Superior temporal gyrus (tissue), 1 donor: ENCODE results near the gene WNT8B.
A peak's percentile ranks its signal among the peaks of the same experiment; 100 is the strongest.

Source experiments
- DNase-seq: peaks from one replicate; pipeline ENCODE4 v3.0.0-alpha.2; 2016; ENCODE audit errors: extremely low spot score

The WNT8B gene

DNA sequence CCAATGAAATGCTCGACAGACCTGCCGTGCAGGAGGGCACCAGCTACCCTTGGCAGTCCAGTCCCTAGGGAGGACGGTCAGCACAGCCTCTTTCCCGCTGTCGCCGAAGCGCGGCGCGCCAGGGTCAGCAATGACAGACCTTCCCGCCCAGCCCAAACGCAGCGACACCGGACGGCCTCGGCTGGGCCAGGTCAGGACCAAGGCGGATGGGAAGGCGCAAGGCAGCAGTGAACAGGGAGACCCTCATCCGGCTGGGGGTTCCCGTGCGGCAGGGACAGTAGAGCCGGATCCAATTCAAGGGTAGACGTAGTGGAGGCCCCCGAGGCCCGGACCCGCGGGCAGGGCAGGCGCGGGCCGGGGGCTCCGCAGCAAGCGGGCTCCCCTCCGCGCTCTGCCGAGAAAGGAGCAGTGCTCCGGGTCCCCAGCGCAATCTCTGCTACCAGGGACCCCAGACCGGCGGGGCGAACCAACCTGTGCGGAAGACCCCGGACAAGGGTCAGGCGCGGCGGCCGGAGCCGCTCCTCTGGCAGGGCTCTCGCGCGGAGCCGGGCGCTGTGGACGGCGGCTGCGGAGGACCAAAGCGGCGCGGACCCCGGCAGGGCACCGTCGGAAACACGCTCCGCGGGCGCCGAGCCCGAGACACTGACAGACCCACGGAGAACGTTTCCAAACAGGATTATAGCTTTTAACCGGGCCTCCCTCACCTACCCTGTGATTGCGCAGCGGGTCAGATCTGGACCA, 56.7 kb downstream of the WNT8B start, which contains the start of gene SEC31B:
Gene SEC31B, minus strand, starts transcription at position 551 of the 741 bp plus-strand sequence. CDS start 2,909 bp downstream, outside the sequence.
- peak; percentile 53 for DNase-seq

DNA sequence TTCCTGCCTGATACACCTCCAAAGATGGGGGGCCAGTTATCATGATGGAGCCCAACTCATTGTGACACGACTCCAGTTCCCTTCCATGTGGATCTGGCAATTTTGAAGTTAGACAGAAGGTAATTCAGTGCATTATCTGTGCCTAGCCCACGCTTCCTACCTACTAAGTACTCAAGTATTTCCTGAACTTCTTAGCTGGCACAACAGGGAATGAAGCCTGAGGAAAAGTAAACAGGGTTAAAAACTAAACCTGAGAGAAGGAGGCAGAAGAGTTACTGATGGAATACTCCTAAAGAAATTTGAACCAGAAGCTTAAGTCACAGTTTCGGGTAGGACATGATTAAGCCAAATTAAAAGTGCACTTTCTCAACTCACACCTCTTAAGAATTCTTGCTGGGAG, 58.0 kb downstream of the WNT8B start:
- no peak for DNase-seq

DNA sequence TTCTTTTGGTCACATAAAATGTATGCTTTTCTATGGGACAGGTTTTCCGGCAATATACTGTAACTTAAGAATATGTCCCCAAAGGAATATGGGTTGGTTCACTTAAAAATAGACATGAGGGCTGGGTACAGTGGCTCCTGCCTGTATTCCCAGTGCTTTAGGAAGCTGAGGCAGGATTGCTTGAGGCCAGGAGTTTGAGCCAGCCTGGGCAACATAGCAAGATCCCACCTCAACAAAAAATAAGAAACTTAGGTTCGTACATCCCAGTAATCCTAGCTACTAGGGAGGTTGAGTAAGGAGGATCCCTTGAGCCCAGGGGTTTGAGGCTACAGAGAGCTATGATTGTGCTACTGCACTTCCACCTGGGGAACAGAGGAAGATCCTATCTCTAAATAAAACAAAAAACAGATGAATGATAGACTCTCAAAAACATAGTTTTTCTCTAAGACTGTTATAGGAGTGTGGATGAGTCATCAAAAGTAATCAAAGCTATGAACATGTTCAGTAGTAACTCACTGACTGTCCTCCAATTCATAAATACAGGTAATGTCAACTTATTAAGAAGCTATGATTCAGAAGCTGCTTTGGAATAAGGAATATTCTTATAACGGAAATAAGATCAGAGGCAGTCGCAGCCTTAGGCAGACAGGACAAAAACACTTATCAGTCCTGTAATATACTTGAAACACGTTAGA, 59.4 kb downstream of the WNT8B start:
- DNase-seq: no peak

DNA sequence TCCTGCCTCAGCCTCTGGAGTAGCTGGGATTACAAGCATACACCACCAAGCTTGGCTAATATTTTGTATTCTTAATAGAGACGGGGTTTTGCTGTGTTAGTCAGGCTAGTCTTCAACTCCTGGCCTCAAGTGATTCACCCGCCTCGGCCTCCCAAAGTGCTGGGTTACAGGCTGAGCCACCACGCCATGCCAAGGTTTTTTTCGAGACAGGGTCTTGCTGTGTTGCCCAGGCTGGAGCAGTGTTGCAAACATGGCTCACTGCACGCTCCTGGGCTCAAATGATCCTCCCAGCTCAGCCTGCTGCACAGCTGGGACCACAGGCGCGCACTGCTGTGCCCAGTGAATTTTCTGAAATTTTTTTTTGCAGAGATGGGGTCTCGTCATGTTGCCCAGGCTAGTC, 60.1 kb downstream of the WNT8B start:
- DNase-seq: no peak

DNA sequence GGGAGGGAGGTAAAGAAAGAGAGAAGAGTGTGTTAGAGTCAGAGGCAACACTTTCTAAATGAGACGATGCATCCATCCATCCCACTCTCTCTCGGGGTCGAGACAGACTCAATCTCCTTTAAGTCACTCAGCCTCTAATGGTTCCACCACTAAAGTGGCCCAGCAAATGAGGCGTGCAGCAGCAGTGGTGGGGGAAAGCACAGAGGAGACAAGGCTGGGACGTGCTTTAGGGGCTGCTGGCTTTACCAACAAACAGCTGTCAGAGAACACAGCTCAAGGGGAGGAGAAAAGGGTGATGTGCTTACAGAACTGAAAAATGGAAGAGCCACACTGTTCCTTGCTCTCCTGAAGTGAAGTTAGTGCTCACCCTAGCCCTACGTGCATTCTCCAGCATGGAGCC, 61.4 kb downstream of the WNT8B start:
- DNase-seq: no peak

DNA sequence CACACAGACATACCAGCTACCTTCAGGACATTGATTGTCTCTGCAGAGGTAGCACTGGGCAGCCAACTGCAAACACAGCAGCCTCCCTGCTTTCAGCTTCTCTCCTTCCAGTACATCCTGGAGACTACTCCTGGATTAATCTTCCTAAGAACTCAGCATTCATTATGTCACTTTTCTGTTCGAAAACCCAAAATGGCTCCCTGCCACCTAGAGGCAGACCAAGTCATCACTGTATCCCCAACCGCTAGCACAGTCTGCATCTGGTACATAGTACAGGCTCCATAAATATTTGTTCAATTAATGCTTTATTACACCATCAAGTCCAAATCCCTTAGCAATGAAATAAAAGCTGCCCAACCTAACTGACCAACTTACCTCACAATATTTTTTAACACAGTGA, 61.8 kb downstream of the WNT8B start:
- no peak for DNase-seq

DNA sequence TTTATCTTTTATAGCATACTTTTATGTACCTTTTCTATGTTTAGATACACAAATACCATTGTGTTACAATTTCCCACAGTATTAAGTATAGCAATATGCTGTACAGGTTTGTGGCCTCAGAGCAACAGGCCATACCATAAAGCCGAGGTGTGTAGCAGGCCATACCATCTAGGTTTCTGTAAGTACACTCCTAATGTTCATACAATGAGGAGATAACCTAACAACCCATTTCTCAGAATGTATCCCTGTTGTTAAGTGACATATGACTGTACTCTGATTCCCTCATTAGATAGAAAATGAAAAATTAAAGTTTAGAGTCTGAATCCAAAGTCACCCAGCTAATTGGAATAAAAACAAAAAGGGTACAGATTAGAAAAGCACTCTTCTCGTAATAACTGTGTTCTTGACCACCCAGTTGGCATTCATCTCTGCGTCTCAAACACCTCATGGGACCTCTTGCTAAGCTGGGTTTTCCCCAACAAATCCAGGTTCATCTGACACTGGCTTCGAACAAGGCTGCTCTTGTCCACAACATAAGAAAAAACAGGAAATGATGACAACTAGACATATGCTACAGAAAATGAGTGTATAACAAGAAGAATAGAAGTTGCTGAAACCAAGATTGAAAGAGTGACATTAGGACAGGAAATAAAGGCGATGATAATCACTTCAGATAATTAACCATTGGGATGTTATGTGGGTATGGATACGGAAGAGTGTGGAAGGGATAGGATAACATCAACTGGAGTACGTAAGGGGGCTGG, 65.5 kb downstream of the WNT8B start:
- DNase-seq: no peak

DNA sequence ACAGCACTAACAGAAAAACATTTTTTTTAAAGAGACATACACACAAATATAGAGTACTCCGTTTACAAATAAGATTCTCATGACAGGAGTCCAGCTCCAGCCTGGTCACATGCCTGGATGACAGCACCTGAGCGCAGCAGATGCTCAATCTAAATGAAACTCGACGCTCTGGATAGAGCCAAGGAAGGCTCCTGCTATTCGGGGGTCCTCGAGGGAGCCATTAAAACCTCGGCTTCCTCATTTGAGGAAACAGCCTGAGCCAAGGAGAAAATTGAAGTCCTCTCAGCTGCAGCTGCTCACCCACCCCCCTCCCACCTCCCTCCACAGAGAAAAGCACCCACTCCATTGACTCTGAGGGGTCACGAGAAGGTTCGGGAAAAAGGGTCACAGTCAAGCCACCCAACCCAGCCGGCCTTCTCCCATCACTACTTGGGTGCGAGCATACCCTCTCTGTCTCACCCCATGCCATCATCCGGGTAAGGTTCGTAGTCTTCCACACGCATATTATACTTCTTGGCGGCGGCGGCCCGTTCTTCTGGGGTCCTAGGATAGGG, 66.2 kb downstream of the WNT8B start:
- no peak for DNase-seq

DNA sequence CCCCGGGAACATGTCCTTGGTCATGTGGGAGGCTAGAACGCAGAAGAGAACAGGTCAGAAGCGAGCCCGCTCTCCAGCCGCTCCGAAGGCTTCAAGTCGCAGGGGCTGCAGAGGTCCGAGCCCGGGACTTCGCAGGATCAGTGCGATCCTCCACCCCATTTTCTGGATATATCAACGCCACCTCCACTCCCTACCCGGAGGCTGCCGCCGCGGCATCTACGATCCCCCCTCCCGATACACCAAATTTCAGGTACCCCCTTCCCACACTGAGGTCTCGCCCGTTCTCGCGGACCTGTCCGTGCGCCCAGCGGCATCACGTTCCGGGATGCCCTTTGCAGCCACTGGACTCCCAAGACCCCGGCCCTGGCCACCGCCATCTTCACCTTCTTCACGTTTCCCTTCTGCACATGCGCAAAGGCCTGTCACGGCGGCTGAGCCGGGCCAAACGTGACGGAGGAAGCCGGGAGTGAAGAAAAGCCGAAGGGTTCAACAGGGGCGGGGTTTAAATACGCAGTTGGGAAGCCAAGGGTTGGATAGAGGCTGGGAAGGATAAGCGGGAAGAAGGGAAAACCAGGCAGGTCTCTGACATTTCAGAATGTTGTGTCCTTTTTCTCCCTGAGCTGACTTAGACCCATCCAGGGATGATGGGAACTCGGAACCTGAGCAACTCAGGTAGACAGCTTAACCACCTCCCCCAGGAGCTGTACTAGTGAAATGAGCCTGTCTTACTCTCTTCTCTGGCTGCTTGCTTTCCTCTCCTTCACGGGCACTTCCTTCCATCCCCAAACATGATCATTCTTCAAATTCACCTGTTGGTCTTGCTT, 66.9 kb downstream of the WNT8B start, which contains the start of gene NDUFB8:
Gene NDUFB8, minus strand, starts transcription at position 397 of the 824 bp plus-strand sequence. Its CDS starts 20 bp downstream, at position 377.
- DNase-seq: peak; percentile 95

DNA sequence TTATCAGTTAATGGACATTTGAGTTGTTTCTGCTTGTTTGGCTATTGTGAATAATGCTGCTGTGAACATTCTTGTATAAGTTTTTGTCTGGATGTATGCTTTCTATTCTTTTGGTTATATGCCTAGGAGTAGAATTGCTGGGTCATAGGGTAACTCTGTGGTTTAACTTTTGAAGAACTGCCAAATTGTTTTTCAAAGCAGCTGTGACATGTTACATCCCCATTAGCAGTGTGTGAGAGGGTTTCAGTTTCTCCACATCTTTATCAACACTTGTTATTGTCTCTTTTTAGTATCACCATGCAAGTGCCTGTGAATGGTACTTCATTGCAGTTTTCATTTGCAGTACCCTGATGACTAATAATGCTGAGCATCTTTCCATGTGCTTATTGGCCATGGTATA, 69.0 kb downstream of the WNT8B start:
- DNase-seq: no peak
